GM04504 (cell line): ENCODE results near the gene RAB40B.

Experiments used
- DNase-seq: peaks from one replicate; pipeline ENCODE4 v3.0.0-alpha.2; 2012; ENCODE audit warnings: low read depth

The RAB40B gene

GRCh38 chr17:82614095-82614631 lies 84.3 kb downstream of the RAB40B start:
- DNase-seq = no peak

DNA sequence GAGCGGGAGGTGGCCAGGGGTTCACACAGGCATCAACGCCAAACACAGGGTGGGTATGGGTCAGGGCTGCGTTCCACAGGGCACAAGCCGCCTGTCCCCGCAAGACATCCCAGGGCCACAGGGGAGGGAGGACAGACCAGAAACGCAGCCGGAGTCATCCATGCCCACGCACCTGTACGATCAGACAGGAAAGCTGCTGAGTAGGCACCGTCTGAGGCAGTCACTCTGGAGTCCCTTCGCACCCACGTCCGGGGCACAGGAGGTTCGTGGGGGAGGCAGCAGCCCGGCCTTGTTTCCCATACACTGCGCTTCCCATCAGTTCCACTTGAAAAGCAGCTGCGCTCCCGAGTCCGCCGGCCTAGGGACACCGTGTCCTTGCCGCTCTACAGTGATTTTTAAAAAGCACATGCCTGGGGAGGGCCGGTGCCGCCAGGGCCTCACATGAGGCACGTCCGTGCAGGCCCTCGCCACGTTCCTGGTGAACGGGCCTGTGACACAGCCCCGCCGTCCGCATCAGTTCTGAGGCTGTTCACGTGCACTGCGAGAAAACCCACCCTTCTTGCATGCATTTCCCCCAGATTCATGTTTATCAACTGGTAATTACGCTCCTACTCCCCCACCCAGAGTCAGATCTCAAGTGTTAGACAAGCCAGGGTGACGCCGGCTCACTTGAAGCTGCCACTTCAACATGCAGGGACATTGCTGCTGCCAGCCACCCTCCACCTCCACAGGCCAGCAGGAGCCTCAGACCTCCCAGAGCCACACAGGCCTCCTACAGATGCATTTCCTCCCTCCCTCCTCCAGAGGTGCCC lies 85.0 kb downstream of the RAB40B start:
- DNase-seq = no peak

GRCh38 chr17:82611140-82612058 lies 87.1 kb downstream of the RAB40B start:
- DNase-seq = no peak

GRCh38 chr17:82609655-82610054 lies 88.8 kb downstream of the RAB40B start:
- DNase-seq = no peak

DNA sequence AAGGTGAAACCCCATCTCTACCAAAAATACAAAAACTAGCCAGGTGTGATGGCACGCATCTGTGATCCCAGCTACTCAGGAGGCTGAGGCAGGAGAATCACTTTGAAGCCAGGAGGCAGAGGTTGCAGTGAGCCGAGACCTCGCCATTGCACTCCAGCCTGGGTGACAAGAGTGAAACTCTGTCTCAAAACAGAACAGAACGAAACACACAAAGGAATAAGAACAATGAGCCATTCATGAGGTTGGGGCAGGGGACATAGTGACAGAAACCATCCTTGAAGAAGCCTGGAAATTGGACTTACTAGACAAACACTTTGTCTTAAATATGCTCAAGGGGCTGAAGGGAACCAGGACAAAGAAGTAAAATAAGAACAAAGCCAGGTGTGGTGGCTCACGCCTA lies 89.7 kb downstream of the RAB40B start:
- no peak for DNase-seq

DNA sequence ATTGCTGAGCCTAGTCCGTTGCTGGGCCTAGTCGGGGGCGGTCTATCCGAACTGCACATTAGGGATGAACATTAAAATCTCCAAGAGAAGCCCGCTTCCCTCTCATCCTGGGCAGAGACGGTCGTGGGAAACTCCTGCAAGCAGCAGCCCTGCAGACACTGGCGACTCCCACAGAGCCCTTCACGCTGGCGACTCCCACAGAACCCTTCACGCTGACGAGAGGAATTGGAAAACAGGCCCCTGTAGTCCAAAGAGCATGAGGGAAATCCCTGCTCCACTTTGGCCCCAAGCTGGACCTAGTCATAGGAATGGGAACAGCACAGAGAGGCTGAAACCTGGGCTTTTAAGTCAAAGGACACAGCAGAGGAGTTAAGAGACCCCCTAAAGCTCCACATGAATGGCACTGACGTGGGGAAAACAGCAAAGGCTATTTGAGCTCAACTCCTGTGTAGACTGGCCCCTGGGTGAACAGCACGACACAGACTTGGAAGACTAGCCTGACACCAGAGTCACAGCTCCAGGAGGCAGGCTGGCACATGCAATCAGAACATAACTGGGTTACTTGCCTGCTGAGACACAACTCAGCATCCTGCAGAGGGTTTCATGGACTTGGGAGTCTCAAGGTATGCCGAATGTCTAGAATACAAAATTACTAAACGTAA lies 92.4 kb downstream of the RAB40B start:
- DNase-seq = no peak
